NCI-H2196 (cell line): Measurements from ENCODE around the gene APPL1.

ENCODE experiments used
- DNase-seq: peaks from one replicate; lab custom pipeline; 2025; ENCODE audit not compliant: unreplicated experiment; lab: John Stamatoyannopoulos, UW

Gene APPL1

GRCh38 chr3:57227204-57227929 lies at the start of gene APPL1:
TSS of gene APPL1 (plus strand) at chr3:57227729. CDS start at chr3:57227884, 155 bp downstream.
- peak; percentile 81 for DNase-seq

- DNase-seq = no peak
These were observed 47.7 kb upstream of the APPL1 start for GRCh38 chr3:57179580-57180410.

GRCh38 chr3:57184526-57184925 lies 43.0 kb upstream of the APPL1 start:
- no peak for DNase-seq

- DNase-seq = no peak
These were observed 35.5 kb upstream of the APPL1 start for GRCh38 chr3:57192028-57192427.

- DNase-seq = no peak
These were observed 32.9 kb upstream of the APPL1 start for GRCh38 chr3:57194641-57195040.

GRCh38 chr3:57199895-57200297 lies 27.6 kb upstream of the APPL1 start, which contains the start of gene HESX1:
TSS of gene HESX1 (minus strand) at chr3:57199978. CDS start at chr3:57199918, 60 bp downstream.
- no peak for DNase-seq

- no peak for DNase-seq
These were observed 21.1 kb upstream of the APPL1 start for GRCh38 chr3:57206423-57206822.

- DNase-seq = peak; percentile 5
These were observed 5.6 kb upstream of the APPL1 start for GRCh38 chr3:57221883-57222282.

GRCh38 chr3:57224856-57225255 lies 2.7 kb upstream of the APPL1 start:
- DNase-seq = no peak

GRCh38 chr3:57226176-57226575 lies 1.4 kb upstream of the APPL1 start:
- DNase-seq = no peak

GRCh38 chr3:57227930-57228751 lies 612 bp downstream of the APPL1 start:
- DNase-seq = peak; percentile 34

GRCh38 chr3:57230006-57230405 lies 2.5 kb downstream of the APPL1 start:
- DNase-seq = no peak

- DNase-seq = no peak
These were observed 6.3 kb downstream of the APPL1 start for GRCh38 chr3:57233799-57234198.

GRCh38 chr3:57234613-57235575 lies 7.4 kb downstream of the APPL1 start:
- no peak for DNase-seq

GRCh38 chr3:57244946-57245345 lies 17.4 kb downstream of the APPL1 start:
- DNase-seq = no peak

GRCh38 chr3:57252404-57252803 lies 24.9 kb downstream of the APPL1 start:
- DNase-seq = no peak

GRCh38 chr3:57256844-57257243 lies 29.3 kb downstream of the APPL1 start:
- DNase-seq = no peak

GRCh38 chr3:57257678-57258077 lies 30.1 kb downstream of the APPL1 start:
- DNase-seq = no peak

GRCh38 chr3:57261119-57261518 lies 33.6 kb downstream of the APPL1 start:
- DNase-seq = no peak

GRCh38 chr3:57261929-57262328 lies 34.4 kb downstream of the APPL1 start:
- DNase-seq = no peak
